Measurements from ENCODE around the gene CEP112. TPM values are rescaled to one million over a fixed set of nuclear protein-coding genes. Genes with fewer than 3 reads are reported as not detected.

Gene CEP112
- total and polyA plus RNA-seq, 9 of the 15 experiments (the other 6 are each of a cell fraction or from before 2014, with no cell fraction given), result 0.84 TPM; not detected in 8

DNA sequence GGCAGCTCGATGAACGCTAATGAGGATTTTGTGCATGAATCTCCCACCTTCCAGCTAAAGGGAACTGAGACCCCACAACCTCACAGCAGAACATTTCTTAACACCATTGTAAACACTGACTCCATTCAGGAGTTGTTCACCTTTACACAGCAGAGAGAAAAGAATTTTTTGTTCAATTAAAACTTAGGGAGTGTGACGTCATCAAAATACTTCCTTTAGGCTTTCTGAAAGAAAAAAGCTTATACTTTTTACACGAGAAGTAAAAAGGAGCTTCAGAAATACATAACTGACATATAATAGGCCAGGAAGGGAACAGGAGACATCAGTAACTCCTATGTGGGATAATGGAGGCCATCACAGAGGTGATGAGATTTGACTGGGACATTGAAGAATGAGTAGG is 532.4 kb downstream of the CEP112 start:
- Histone ChIP-seq H3K9me3 (replicated peaks; ENCODE audit: control insufficient read depth, insufficient read depth, low read depth, low read length) (no peaks in the 10 kb centered on the region), H3K9me1 (ENCODE audit: control insufficient read depth, insufficient read depth, low read length) (no peaks in the 10 kb centered on the region), H3K79me2 (ENCODE audit: control insufficient read depth, insufficient read depth, low read length) (no peaks in the 10 kb centered on the region), H3K4me3 (no peak overlapping the region), H3K9ac (ENCODE audit: insufficient read depth in 1 of 2, low read depth in 2 of 2, low read length in 2 of 2) (no peak overlapping the region), H3K27ac (ENCODE audit: extremely low read depth, low read depth, low read length) (no peak overlapping the region), H3K27me3 (ENCODE audit: control insufficient read depth in 2 of 2, insufficient read depth in 2 of 2, low read length in 2 of 2) (peaks cover 0 to 3% of the 10 kb centered on the region in 2 experiments; a peak in 2 of 5 replicates), H4K20me1 (replicated peaks; ENCODE audit: control insufficient read depth, insufficient read depth, low read length) (no peaks in the 10 kb centered on the region), H3K4me1 (replicated peaks in 1 of 2; ENCODE audit: control insufficient read depth in 2 of 2, insufficient read depth in 2 of 2, low read length in 2 of 2) (peaks cover 0 to 7% of the 10 kb centered on the region in 2 experiments; a peak in 2 of 5 replicates), H3K4me2 (ENCODE audit: insufficient read depth, low read length) (no peak overlapping the region), H2AFZ (ENCODE audit: low read depth, low read length) (no peak overlapping the region), H3K36me3 (ENCODE audit: control insufficient read depth, insufficient read depth, low read length) (no peaks in the 10 kb centered on the region)
- DNase-seq (ENCODE audit: extremely low read depth in 1 of 4, low spot score in 3 of 4) (no peak), ATAC-seq (no peak), FAIRE-seq (no peak)
- ChIA-PET CTCF (ENCODE audit: low intra/inter-chr PET ratio) (no interaction called here), POLR2A (interaction anchor here (0.8 kb wide), 1 partner anchor 1511 kb away, joined by 3 read pairs; no protein-coding TSS in a partner anchor)
- WGBS (ENCODE audit: insufficient coverage, low coverage, missing lambda C conversion rate), result 16% methylated on average over 4 of the region's 4 CpGs
- in situ Hi-C loops (cut with MboI), result no loop called here
- BruUV-seq (replicated peaks), result no TSS peak
- intact Hi-C loops (cut with micrococcal nuclease), result no loop called here
- TF ChIP-seq ZNF639 (CRISPR knock-in tag; conservative IDR thresholded peaks at IDR 0.05 in 1 of 2, IDR thresholded peaks at IDR 0.05 in 1 of 2) (no peak), ZBTB1 (CRISPR knock-in tag; IDR thresholded peaks at IDR 0.05; ENCODE audit: borderline replicate concordance, low read depth) (no peak), IRF2 (CRISPR knock-in tag; IDR thresholded peaks at IDR 0.05) (no peak), ARID1B (IDR thresholded peaks at IDR 0.05) (no peak), ATF1 (CRISPR knock-in tag; IDR thresholded peaks at IDR 0.05) (no peak), ATF1 (tag; IDR thresholded peaks at IDR 0.05) (peak; percentile 72), TARDBP (IDR thresholded peaks at IDR 0.05) (no peak), NRF1 (conservative IDR thresholded peaks at IDR 0.05 in 1 of 2, IDR thresholded peaks at IDR 0.05 in 1 of 2) (no peak), ATF7 (IDR thresholded peaks at IDR 0.05) (peak; percentile 58; the same call in 1 of the 2 replicates), ARHGAP35 (IDR thresholded peaks at IDR 0.05; ENCODE audit: partially characterized antibody) (no peak), ZNF23 (CRISPR knock-in tag; IDR thresholded peaks at IDR 0.05) (no peak), RBM22 (IDR thresholded peaks at IDR 0.05; ENCODE audit: low read depth, low read length, poor library complexity, severe bottlenecking) (no peak), MAX (CRISPR knock-in tag; IDR thresholded peaks at IDR 0.05) (no peak), EWSR1 (IDR thresholded peaks at IDR 0.05; ENCODE audit: borderline replicate concordance, low read depth, partially characterized antibody) (no peak), ATF3 (IDR thresholded peaks at IDR 0.05) (peak; percentile 75), ATF3 (CRISPR knock-in tag; conservative IDR thresholded peaks at IDR 0.05) (no peak), KAT8 (IDR thresholded peaks at IDR 0.05; ENCODE audit: low read depth) (no peak), ZHX1 (conservative IDR thresholded peaks at IDR 0.05; ENCODE audit: low read length) (no peak)
